AG04449 (cell line): ENCODE results near the gene DOCK11.
"Not testable (repeated sequence)": the region's sequence is repeated elsewhere in the genome, so short reads cannot be mapped to it uniquely, and the experiment has no call there.

Source experiments
- CTCF ChIA-PET: fragments of 350-600 bp; formaldehyde crosslinking; extraction: SDS; loops from one replicate; lab custom pipeline; 2021; ENCODE audit warnings: antibody characterized with exemption; lab: Yijun Ruan, JAX
- POLR2A ChIA-PET: fragments of 400-600, 350-600 bp; formaldehyde crosslinking; extraction: SDS; loops from one replicate; lab custom pipeline; 2020; ENCODE audit warnings: antibody characterized with exemption, inconsistent platforms; lab: Yijun Ruan, JAX
- DNase-seq: peaks from one replicate; pipeline ENCODE4 v3.0.0-alpha.2; 2010; ENCODE audit warnings: low read depth, low spot score
- H3K4me3 ChIP-seq: 2 replicates; pipeline ENCODE4 v1.5.1; 2011; ENCODE audit warnings: low read depth, mild to moderate bottlenecking, control low read depth, low read length
- CTCF ChIP-seq: IDR thresholded peaks from one replicate; pipeline ENCODE4 v1.5.1; 2011; ENCODE audit warnings: mild to moderate bottlenecking, moderate library complexity, low read length, control low read depth, inconsistent platforms; ENCODE audit not compliant: insufficient read depth; ENCODE audit errors: missing control alignments

DOCK11 gene

GRCh38 chrX:118698516-118699170, 203.0 kb downstream of the DOCK11 start:
- ChIA-PET POLR2A (no interaction called here), CTCF (no interaction called here)
- H3K4me3 ChIP-seq: no peak overlapping the region
- DNase-seq: no peak
- no peak for TF ChIP-seq CTCF

- TF ChIP-seq CTCF: no peak
- H3K4me3 ChIP-seq: no peak overlapping the region
- POLR2A ChIA-PET: no interaction called here
- CTCF ChIA-PET: no interaction called here
- no peak for DNase-seq
These were observed 207.1 kb downstream of the DOCK11 start for GRCh38 chrX:118702741-118703140.

- TF ChIP-seq CTCF: no peak
- H3K4me3 ChIP-seq: no peak overlapping the region
- ChIA-PET POLR2A (no interaction called here), CTCF (no interaction called here)
- no peak for DNase-seq
These were observed 211.1 kb downstream of the DOCK11 start for GRCh38 chrX:118706681-118707080.

GRCh38 chrX:118714521-118714920, 218.9 kb downstream of the DOCK11 start:
- POLR2A ChIA-PET: no interaction called here
- H3K4me3 ChIP-seq: no peak overlapping the region
- TF ChIP-seq CTCF: no peak
- CTCF ChIA-PET: no interaction called here
- DNase-seq: no peak

GRCh38 chrX:118715917-118716316, 220.3 kb downstream of the DOCK11 start:
- DNase-seq, POLR2A ChIA-PET, H3K4me3 ChIP-seq, CTCF ChIA-PET: not testable (repeated sequence)

- DNase-seq, H3K4me3 ChIP-seq, CTCF ChIA-PET, POLR2A ChIA-PET: not testable (repeated sequence)
These were observed 221.2 kb downstream of the DOCK11 start for GRCh38 chrX:118716833-118717232.

GRCh38 chrX:118717678-118718391, 222.2 kb downstream of the DOCK11 start:
- POLR2A ChIA-PET: no interaction called here

More at GRCh38 chrX:118717678-118718391, 222.2 kb downstream of the DOCK11 start:
- no peak for DNase-seq
- no peak overlapping the region for H3K4me3 ChIP-seq
- no peak for TF ChIP-seq CTCF
- CTCF ChIA-PET: no interaction called here
